ENCODE data around the gene CAD. TPM values are rescaled to one million over a fixed set of nuclear protein-coding genes. Genes with fewer than 3 reads are reported as not detected.

Gene CAD
- total RNA-seq, 1 donor from 2014 or later = 27.1 TPM

DNA sequence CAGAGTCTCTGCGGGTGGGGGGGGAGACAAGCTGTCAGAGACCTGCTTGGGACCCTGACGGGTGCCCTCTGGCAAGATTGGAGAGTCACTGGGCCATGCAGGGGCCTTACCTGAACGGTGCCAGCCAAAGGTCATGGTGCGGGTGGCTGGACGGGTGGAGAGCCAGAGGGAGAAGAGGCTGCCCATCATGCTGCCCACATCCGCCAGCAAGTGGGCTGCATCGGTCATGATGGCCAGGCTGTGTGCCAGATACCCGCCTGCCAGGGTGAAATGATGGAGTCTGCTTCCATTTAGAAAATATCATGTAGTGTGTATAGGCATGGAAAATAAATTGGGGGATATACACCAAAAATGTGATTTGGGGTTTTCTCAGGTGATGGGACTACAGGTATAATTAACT lies 40.9 kb downstream of the CAD start:
- H3K27me3 ChIP-seq = peaks cover 51% of the 10 kb centered on the region

DNA sequence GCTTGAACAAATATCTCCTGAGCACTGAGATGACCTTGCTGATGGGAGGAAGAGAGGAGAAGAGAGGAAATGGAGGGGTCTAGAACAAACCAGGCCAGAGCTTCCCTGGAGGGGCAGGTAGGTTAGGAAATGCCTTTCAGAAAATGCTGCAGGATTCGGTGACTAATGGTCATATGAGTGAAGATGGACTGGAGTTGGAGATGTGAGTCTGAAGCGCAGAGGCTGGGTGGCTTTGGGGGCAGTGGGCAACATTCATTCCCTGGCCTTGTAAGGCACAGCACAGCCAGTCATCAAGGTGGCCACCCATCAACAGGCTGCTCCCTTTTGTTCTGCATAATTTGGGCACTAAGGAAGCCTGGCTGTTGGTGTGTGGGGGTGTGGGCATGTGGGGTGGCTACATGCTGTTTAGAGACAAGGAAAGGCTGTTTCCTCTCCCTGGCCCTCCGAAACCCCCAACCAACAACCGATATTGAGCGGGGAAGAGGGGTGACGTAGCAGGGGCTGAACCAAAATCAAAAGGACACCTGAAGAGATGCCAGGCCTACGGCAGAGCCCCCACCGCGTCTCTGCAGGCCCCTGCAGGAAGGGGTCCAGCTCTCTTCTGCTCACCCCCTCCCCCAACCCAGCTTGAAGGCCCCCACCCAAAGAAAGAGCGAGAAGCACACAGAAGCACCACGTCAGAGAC lies 44.2 kb downstream of the CAD start:
- H3K4me3 ChIP-seq = no peak overlapping the region
- no peaks in the 10 kb centered on the region for H3K9me3 ChIP-seq
- no peaks in the 10 kb centered on the region for H3K36me3 ChIP-seq
- intact Hi-C loops (cut with DNase I) = no loop called here
- no peak overlapping the region for H3K27ac ChIP-seq
- ATAC-seq (no peak), DNase-seq (no peak)
- H3K27me3 ChIP-seq = peaks cover 75% of the 10 kb centered on the region
- TF ChIP-seq, protein P1, sequence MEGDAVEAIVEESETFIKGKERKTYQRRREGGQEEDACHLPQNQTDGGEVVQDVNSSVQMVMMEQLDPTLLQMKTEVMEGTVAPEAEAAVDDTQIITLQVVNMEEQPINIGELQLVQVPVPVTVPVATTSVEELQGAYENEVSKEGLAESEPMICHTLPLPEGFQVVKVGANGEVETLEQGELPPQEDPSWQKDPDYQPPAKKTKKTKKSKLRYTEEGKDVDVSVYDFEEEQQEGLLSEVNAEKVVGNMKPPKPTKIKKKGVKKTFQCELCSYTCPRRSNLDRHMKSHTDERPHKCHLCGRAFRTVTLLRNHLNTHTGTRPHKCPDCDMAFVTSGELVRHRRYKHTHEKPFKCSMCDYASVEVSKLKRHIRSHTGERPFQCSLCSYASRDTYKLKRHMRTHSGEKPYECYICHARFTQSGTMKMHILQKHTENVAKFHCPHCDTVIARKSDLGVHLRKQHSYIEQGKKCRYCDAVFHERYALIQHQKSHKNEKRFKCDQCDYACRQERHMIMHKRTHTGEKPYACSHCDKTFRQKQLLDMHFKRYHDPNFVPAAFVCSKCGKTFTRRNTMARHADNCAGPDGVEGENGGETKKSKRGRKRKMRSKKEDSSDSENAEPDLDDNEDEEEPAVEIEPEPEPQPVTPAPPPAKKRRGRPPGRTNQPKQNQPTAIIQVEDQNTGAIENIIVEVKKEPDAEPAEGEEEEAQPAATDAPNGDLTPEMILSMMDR (IDR thresholded peaks at IDR 0.05) = no peak
- peaks cover 29% of the 10 kb centered on the region for H3K4me1 ChIP-seq

More for the DNA sequence above, 40.9 kb downstream of the CAD start:
- ATAC-seq (no peak), DNase-seq (no peak)
- TF ChIP-seq, protein P1 (IDR thresholded peaks at IDR 0.05) = no peak
- intact Hi-C loops (cut with DNase I) = no loop called here
- H3K27ac ChIP-seq = no peak overlapping the region
- no peaks in the 10 kb centered on the region for H3K36me3 ChIP-seq
- no peak overlapping the region for H3K4me3 ChIP-seq
- H3K4me1 ChIP-seq = peaks cover 7% of the 10 kb centered on the region
- no peaks in the 10 kb centered on the region for H3K9me3 ChIP-seq

DNA sequence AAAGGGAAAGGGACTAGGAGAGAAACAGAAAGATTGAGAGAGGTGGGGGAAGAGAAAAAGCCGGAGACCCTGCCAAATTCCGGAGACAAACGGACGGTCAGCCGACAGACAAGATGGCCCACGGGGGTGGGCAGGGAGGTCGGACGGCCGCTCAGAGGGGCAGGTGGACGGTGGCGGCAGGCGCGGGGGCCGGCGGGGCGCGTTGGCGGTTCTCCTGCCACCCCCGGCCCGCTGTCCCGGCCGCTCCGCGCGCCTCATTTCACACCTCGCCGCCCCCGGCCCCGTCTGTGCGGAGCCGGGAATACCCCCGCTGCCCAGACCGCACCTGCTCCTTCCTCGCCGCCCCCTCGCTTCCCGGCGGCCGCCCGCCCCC lies 44.7 kb downstream of the CAD start:
- Histone ChIP-seq H3K27me3 (peaks cover 78% of the 10 kb centered on the region), H3K4me1 (peaks cover 29% of the 10 kb centered on the region), H3K4me3 (no peak overlapping the region), H3K9me3 (no peaks in the 10 kb centered on the region), H3K36me3 (no peaks in the 10 kb centered on the region), H3K27ac (no peak overlapping the region)
- intact Hi-C loops (cut with DNase I) = no loop called here
- no peak for ATAC-seq
- DNase-seq = no peak
- TF ChIP-seq, protein P1 (IDR thresholded peaks at IDR 0.05) = no peak

DNA sequence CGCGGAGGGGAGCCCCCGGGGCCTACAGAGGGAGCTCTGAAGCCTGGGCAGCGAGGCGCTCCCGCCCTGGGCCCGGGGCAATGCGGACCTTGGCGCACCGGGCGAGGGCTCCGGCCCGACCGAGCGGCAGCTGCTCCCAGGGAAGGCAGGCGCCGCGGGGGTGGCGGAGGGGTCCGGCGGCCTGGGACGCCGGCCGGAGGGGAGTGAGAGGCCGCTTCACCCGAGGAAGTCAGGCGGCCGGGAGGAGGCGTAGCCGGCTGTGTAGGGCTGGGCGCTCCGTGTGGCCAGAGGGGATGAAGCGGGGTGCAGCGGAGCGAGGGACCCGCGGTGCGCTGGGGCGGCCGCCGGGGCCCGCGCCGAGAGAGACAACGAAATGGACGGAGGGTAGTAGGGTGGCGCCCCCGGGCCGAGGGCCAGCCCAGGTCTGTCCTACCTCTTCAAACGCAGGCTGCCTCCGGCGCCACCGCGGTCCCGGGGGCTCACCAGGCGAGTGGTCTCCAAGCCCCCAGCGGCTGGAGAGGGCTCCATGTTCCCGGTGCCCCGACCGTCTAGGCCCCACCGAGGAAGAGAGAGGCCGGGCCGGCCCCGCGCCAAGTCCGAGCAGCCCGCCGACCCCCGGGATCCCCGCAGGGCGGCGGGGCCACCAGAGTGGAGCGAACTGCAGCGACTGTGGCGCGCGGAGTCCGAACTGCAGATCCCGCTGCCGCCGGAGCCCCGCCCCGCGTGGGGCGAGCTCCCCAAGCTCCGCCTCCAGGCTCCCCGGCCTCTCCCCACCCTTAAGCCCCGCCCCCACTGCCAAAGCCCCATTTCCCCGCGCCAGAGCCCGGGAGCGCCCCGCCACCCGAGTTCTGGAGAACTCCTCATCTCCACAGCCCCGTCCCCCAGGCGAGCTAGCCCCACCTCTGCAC lies 45.5 kb downstream of the CAD start, which contains the start of gene SLC30A3:
TSS of gene SLC30A3 (minus strand) at position 669 of the 908 bp plus-strand sequence. CDS start at position 528, 141 bp downstream.
- Histone ChIP-seq H3K4me3 (peak within 1 kb of the TSS; percentile 44), H3K27me3 (peaks cover 84% of the 10 kb centered on the region), H3K9me3 (no peaks in the 10 kb centered on the region), H3K36me3 (no peaks in the 10 kb centered on the region), H3K4me1 (peaks cover 29% of the 10 kb centered on the region), H3K27ac (no peak within 1 kb of the TSS)
- DNase-seq (peak; percentile 86), ATAC-seq (peak; percentile 78)
- TF ChIP-seq, protein P1 (IDR thresholded peaks at IDR 0.05) = no peak
- intact Hi-C loops (cut with DNase I) = no loop called here

DNA sequence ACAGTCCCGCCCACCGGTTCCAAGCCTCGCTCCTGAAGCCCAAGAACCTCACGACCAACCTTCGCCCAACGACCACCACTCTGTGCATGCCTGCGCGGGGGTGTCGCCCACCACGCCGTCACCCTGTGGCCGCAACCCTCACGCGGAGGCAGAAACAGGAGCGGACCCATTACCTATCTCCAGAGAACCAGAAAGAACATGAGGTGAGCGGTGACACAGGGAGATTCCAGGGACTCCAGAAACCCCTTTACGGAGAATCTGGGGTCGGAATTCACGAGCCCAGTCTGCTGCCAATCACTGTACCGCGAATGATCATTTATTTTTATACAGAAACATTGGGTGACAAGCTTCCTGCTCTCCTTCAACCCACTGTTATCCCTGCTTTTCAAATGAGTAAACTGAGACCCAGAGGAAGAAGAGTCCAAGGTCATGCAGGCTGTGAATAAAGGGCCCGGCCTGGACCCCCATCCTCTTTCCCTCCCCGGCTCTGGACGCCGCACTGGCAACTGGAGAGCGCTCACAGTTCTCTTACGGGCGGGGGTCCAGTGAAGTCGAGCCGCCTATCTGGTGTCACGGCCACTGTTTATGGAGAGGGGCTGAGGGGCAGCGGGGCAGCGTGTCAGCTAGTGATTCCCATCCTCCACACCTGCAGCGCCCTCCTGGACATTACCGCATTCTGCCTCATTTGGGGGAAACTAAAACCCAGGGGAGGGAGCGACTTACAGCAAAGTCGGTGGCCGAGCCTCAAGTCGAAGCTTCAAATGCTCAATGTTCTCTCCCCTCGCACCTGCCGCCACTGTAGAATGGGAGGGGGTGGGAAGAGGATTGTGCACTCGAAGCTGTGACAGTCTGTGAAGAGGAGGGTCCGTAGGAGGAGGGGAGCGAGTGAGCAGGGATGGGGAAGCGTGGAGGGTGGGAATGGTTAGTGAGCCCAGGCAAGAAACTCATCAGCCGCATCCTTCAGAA lies 46.4 kb downstream of the CAD start:
- Histone ChIP-seq H3K27ac (no peak overlapping the region), H3K36me3 (no peaks in the 10 kb centered on the region), H3K27me3 (peaks cover 90% of the 10 kb centered on the region), H3K9me3 (no peaks in the 10 kb centered on the region), H3K4me3 (peak overlapping the region; percentile 44), H3K4me1 (peaks cover 29% of the 10 kb centered on the region)
- intact Hi-C loops (cut with DNase I) = no loop called here
- TF ChIP-seq, protein P1 (IDR thresholded peaks at IDR 0.05) = no peak
- no peak for DNase-seq
- ATAC-seq = no peak
